NCI-H1436 treated with DMSO at 0.1 percent for 48 hours (cell line): ENCODE measurements around the gene KAZN.

Experiments
- DNase-seq: peaks from one replicate; lab custom pipeline; 2025; lab: John Stamatoyannopoulos, UW

Gene KAZN

GRCh38 chr1:14827870-14828269 lies 229.4 kb downstream of the KAZN start:
- no peak for DNase-seq

DNA sequence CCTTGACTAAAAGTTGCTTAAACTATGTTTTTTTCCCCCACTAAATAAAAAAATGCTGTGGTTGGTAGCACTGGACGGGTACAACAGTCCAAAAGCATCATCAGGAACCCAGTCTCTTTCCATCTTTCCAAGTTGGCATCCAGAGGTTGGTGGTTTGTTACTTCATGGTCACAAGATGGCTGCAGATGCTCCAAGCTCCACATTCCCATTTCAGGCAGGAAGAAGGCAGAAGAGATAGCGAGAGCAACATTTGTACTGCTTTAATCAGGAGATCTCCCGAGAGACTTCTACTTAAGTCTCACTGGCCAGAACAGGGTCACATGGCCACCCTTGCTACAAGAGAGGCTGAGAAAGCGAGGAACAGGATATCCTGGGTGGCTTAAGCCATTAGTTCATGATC lies 230.2 kb downstream of the KAZN start:
- no peak for DNase-seq

DNA sequence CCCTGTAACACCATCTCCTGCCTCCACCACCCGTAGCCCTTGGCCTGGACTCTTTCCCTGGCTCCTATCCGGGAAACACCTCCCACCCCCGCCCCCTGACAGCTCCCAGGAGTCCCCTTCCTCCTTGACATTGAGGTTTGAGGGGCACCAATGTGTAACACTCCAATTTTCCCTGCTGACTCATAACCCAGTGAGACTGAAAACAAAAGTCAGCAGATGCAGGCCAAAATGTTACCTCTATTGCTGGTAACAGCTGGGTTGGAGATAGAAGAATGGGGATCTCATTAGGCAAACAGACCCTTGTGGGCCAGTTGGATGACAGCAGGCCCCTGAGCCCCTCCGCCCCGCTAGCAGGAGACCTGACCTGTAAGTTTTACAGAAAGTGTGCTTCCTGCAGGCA lies 237.2 kb downstream of the KAZN start:
- no peak for DNase-seq

- no peak for DNase-seq
Measured at GRCh38 chr1:14836426-14837140, 238.1 kb downstream of the KAZN start.

- no peak for DNase-seq
Measured at GRCh38 chr1:14840374-14840773, 241.9 kb downstream of the KAZN start.

- no peak for DNase-seq
Measured at GRCh38 chr1:14841456-14841855, 243.0 kb downstream of the KAZN start.

GRCh38 chr1:14841951-14842350 lies 243.5 kb downstream of the KAZN start:
- no peak for DNase-seq

DNA sequence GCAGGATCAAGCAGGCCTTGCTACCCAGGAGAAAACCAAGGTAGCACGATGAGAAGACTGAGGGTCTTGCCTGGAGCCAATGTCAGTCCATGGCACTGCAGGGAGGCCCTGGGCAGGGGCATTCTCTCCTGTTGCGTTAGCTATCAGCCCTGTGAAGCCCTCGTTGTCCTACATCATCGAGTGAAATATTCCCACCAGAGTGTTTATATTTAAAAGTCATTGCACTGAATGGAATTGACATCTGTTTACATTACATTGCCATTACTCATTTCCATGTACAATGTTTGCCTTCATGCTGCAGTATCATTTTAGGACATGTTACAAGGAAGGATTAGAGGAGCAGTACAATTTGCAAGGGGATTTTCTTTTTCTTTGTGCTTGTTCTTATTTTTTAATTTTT lies 243.9 kb downstream of the KAZN start:
- no peak for DNase-seq

GRCh38 chr1:14842891-14843290 lies 244.4 kb downstream of the KAZN start:
- no peak for DNase-seq

GRCh38 chr1:14843525-14843924 lies 245.0 kb downstream of the KAZN start:
- no peak for DNase-seq

GRCh38 chr1:14844356-14844755 lies 245.9 kb downstream of the KAZN start:
- no peak for DNase-seq

DNA sequence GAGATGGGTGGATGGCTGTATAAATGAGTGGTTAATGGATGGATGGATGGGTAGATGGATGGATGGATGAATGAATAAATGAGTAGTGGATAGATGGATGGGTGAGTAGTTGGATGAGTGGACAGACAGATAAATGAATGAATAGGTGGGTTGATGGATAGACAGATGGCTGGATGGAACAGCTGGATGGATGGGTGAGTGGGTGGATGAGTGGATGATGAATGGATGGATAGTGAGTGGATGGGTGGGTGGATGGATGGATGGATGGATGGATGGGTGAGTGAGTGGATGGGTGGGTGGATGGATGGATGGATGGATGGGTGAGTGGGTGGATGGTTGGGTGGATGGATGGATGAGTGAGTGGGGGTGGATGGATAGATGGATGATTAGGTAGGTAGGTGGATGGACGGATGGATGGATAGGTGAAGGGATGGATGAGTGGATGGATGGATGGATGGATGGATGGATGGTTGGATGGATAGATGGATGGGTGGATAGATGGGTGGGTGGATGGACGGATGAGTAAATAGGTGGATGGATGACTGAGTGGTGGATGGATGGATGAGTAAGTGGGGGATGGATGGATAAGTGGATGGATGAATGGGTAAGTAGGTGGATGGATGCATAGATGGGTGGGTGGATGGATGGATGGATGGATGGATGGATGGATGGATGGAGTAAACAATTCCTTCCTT lies 246.6 kb downstream of the KAZN start:
- no peak for DNase-seq

DNA sequence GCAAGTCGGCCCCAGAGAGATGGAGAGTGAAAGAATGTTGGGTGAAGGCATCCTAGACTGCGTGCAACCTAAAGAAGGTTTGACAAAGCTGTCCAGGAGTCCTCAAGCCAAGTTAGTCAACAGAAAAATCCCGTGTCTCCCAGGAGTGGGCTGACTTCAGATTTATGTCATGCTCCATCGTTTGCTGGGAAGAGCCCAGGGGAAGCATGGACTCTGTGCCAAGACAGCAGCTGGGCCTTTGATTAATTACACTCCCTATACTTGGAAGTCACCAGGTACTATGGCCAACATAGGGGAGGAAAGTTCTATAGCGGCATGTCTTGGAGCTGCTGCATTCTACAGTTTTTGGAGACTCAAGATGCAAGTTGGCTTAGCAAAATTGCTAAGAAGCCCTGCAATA lies 247.4 kb downstream of the KAZN start:
- DNase-seq = no peak

DNA sequence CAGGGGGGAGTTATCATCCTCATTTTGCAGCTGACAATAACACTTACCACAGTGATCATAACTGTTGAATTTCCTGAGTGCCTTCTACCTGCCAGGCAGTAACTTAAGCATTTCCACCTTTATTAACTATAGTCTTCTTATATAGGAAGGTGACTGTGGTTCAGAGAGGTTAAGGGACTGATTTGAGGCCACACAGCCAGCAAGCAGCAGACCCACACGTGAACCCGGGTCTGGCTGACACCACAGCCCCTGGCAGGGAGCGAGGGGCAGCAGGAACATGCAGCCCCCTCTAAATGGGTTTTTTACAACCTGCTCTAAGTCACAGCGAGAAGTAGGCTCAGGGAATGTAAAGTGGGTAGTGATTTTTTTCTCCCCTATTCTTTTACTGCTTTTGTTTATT lies 248.2 kb downstream of the KAZN start:
- no peak for DNase-seq

- no peak for DNase-seq
Measured at GRCh38 chr1:14848203-14848602, 249.7 kb downstream of the KAZN start.

- no peak for DNase-seq
Measured at GRCh38 chr1:14848625-14849024, 250.1 kb downstream of the KAZN start.

GRCh38 chr1:14849038-14849437 lies 250.6 kb downstream of the KAZN start:
- no peak for DNase-seq

DNA sequence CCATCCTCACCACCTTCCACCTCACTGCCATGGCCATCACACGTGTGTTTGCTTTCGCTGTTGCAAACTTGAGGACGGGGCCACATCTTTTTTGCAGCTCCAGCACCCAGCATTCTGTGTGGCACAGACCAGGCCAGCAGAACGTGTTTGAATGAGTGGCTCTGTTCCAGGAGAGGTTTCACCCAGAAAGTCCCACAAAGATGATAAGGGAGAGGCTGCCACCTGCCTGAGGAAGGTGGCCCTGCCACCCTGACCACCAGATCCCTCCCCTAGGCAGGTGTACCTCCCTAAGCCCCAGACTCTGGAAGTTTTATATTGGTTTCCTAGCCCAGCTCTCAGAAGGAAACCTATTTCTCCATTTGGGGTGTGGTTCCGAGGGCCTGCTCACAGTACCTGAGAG lies 252.1 kb downstream of the KAZN start:
- DNase-seq = peak; percentile 30

- DNase-seq = no peak
Measured at GRCh38 chr1:14851760-14852159, 253.3 kb downstream of the KAZN start.

DNA sequence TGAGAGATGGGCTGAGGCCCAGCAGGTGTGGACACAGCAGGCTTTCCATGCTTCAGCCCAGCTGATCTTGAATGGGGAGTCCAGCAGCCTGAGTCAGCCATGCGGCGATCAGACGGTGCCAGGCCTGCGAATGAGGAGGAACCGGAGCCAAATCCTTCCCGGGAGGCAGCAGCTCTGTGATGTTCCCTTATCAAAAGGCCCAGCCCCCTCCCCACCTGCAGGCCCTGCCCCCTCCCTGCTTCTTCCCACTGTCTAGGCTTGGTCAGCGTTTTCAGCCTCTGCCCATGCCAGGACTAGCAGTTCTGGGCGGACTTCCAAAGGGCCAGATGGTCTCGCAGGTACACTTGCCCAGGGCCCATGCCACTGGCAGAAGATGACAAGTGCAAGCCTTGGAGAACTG lies 253.8 kb downstream of the KAZN start:
- no peak for DNase-seq

- DNase-seq = no peak
Measured at GRCh38 chr1:14853518-14853917, 255.0 kb downstream of the KAZN start.

- no peak for DNase-seq
Measured at GRCh38 chr1:14855268-14855667, 256.8 kb downstream of the KAZN start.

GRCh38 chr1:14855801-14856200 lies 257.3 kb downstream of the KAZN start:
- no peak for DNase-seq
